Trophoblast cell (in vitro differentiated cells and primary cell): Measurements from ENCODE around the gene CDKAL1.

ENCODE experiments used
- DNase-seq, 2 donors: peaks; one replicate each; pipeline ENCODE4 v3.0.0-alpha.2; 2016
- H2AFZ ChIP-seq: 2 replicates; pipeline ENCODE4 v1.6.1; 2013; ENCODE audit warnings: low read length, moderate library complexity, mild to moderate bottlenecking; ENCODE audit not compliant: insufficient read depth, poor library complexity
- H2AK5ac ChIP-seq: 2 replicates; pipeline ENCODE4 v1.6.1; 2013; ENCODE audit warnings: mild to moderate bottlenecking, low read length
- H2BK120ac ChIP-seq: 2 replicates; pipeline ENCODE4 v1.6.1; 2013; ENCODE audit warnings: low read length, mild to moderate bottlenecking, moderate library complexity; ENCODE audit not compliant: insufficient read depth, poor library complexity
- H2BK12ac ChIP-seq: 2 replicates; pipeline ENCODE4 v1.6.1; 2013; ENCODE audit warnings: mild to moderate bottlenecking, low read length, moderate library complexity
- H2BK5ac ChIP-seq: 2 replicates; pipeline ENCODE4 v1.6.1; 2013; ENCODE audit warnings: low read length, low read depth, moderate library complexity, mild to moderate bottlenecking; ENCODE audit not compliant: poor library complexity
- H3K14ac ChIP-seq: 2 replicates; pipeline ENCODE4 v1.6.1; 2013; ENCODE audit warnings: mild to moderate bottlenecking, low read length
- H3K18ac ChIP-seq: 2 replicates; pipeline ENCODE4 v1.6.1; 2013; ENCODE audit warnings: mild to moderate bottlenecking, low read length
- H3K23ac ChIP-seq: 2 replicates; pipeline ENCODE4 v1.6.1; 2013; ENCODE audit warnings: low read length
- H3K27ac ChIP-seq: 2 replicates; pipeline ENCODE4 v1.5.1; 2013; ENCODE audit warnings: low read depth, mild to moderate bottlenecking, inconsistent platforms, low read length, moderate library complexity
- H3K27me3 ChIP-seq: 2 replicates; pipeline ENCODE4 v1.6.1; 2013; ENCODE audit warnings: inconsistent platforms, mild to moderate bottlenecking, low read length, moderate library complexity; ENCODE audit not compliant: insufficient read depth
- H3K36me3 ChIP-seq, 2 experiments: 1 replicate in 1 of 2; 2 replicates in 1 of 2; pipeline ENCODE4 v1.6.1; 2013; ENCODE audit warnings: low read length in 2 of 2, mild to moderate bottlenecking in 2 of 2, moderate library complexity in 1 of 2; ENCODE audit not compliant: insufficient read depth in 2 of 2, control insufficient read depth in 1 of 2
- H3K4ac ChIP-seq: 2 replicates; pipeline ENCODE4 v1.6.1; 2013; ENCODE audit warnings: low read depth, mild to moderate bottlenecking, low read length, moderate library complexity
- H3K4me1 ChIP-seq, 2 experiments: 1 replicate in 1 of 2; 2 replicates in 1 of 2; pipeline ENCODE4 v1.6.1; 2013; ENCODE audit warnings: low read length in 2 of 2, mild to moderate bottlenecking in 2 of 2, moderate library complexity in 1 of 2; ENCODE audit not compliant: insufficient read depth in 2 of 2, control insufficient read depth in 1 of 2
- H3K4me2 ChIP-seq: 2 replicates; pipeline ENCODE4 v1.6.1; 2013; ENCODE audit warnings: inconsistent platforms, mild to moderate bottlenecking, low read length, moderate library complexity
- H3K4me3 ChIP-seq: 2 replicates; pipeline ENCODE4 v1.5.1; 2013; ENCODE audit warnings: mild to moderate bottlenecking, low read depth, low read length, inconsistent platforms
- H3K79me1 ChIP-seq: one replicate; pipeline ENCODE4 v1.6.1; 2013; ENCODE audit warnings: low read length
- H3K79me2 ChIP-seq: 2 replicates; pipeline ENCODE4 v1.6.1; 2013; ENCODE audit warnings: low read length, mild to moderate bottlenecking; ENCODE audit not compliant: control insufficient read depth, insufficient read depth, poor library complexity
- H3K9ac ChIP-seq: 2 replicates; pipeline ENCODE4 v1.6.1; 2013; ENCODE audit warnings: mild to moderate bottlenecking, low read length
- H3K9me3 ChIP-seq: 2 replicates; pipeline ENCODE4 v1.6.1; 2013; ENCODE audit warnings: low read depth, mild to moderate bottlenecking, control low read depth, inconsistent platforms, low read length; ENCODE audit not compliant: insufficient read depth
- H4K12ac ChIP-seq: 2 replicates; pipeline ENCODE4 v1.6.1; 2013; ENCODE audit warnings: low read depth, mild to moderate bottlenecking, low read length, moderate library complexity
- H4K8ac ChIP-seq: 2 replicates; pipeline ENCODE4 v1.6.1; 2013; ENCODE audit warnings: low read depth, mild to moderate bottlenecking, low read length, moderate library complexity
- H4K91ac ChIP-seq: one replicate; pipeline ENCODE4 v1.6.1; 2013; ENCODE audit warnings: low read depth, mild to moderate bottlenecking, low read length, moderate library complexity
- WGBS: extraction: QIAGEN DNeasy Blood & Tissue Kit; methylation state at CpG from one replicate; pipeline ENCODE4 v1.1.7; 2013; ENCODE audit warnings: missing lambda C conversion rate; ENCODE audit not compliant: insufficient read length, insufficient coverage; ENCODE audit errors: extremely low coverage; 5-methylcytosine and 5-hydroxymethylcytosine counted together

Gene CDKAL1

GRCh38 chr6:20906945-20907344 is 372.7 kb downstream of the CDKAL1 start:
- H3K23ac ChIP-seq, result no peak overlapping the region
- 100% methylated on average over 1 of the region's 4 CpGs for WGBS
- H3K27me3 ChIP-seq, result no peaks in the 10 kb centered on the region
- H3K9ac ChIP-seq, result no peak overlapping the region
- peak in 1 of 2 donors; percentile 10 for DNase-seq
- no peak overlapping the region for H2BK5ac ChIP-seq
- H3K79me2 ChIP-seq, result no peaks in the 10 kb centered on the region
- H4K12ac ChIP-seq, result no peak overlapping the region
- H3K14ac ChIP-seq, result no peak overlapping the region
- H2BK12ac ChIP-seq, result no peak overlapping the region
- no peak overlapping the region for H3K27ac ChIP-seq
- no peak overlapping the region for H2BK120ac ChIP-seq
- no peak overlapping the region for H4K91ac ChIP-seq
- H3K4me2 ChIP-seq, result no peak overlapping the region
- H3K36me3 ChIP-seq, result no peaks in the 10 kb centered on the region
- peaks cover 0 to 2% of the 10 kb centered on the region in 2 experiments for H3K4me1 ChIP-seq
- H3K4me3 ChIP-seq, result no peak overlapping the region
- H3K18ac ChIP-seq, result no peak overlapping the region
- H3K9me3 ChIP-seq, result no peaks in the 10 kb centered on the region
- no peak overlapping the region for H4K8ac ChIP-seq
- H2AFZ ChIP-seq, result no peak overlapping the region
- no peak overlapping the region for H2AK5ac ChIP-seq
- H3K79me1 ChIP-seq, result no peaks in the 10 kb centered on the region
- H3K4ac ChIP-seq, result no peak overlapping the region

- no peak overlapping the region for H3K4me2 ChIP-seq
- no peak overlapping the region for H2AK5ac ChIP-seq
- H4K8ac ChIP-seq, result no peak overlapping the region
- peaks cover 0 to 2% of the 10 kb centered on the region in 2 experiments for H3K4me1 ChIP-seq
- no peaks in the 10 kb centered on the region for H3K27me3 ChIP-seq
- H2BK5ac ChIP-seq, result no peak overlapping the region
- no peaks in the 10 kb centered on the region for H3K79me1 ChIP-seq
- no peak overlapping the region for H4K12ac ChIP-seq
- no peak overlapping the region for H2AFZ ChIP-seq
- no peak overlapping the region for H4K91ac ChIP-seq
- WGBS, result no CpG with 5 or more reads among the region's 7 CpGs
- no peaks in the 10 kb centered on the region for H3K79me2 ChIP-seq
- H3K23ac ChIP-seq, result no peak overlapping the region
- H3K9me3 ChIP-seq, result no peaks in the 10 kb centered on the region
- H3K36me3 ChIP-seq, result no peaks in the 10 kb centered on the region
- no peak overlapping the region for H3K4me3 ChIP-seq
- H2BK120ac ChIP-seq, result no peak overlapping the region
- no peak overlapping the region for H3K9ac ChIP-seq
- no peak overlapping the region for H3K18ac ChIP-seq
- H3K27ac ChIP-seq, result no peak overlapping the region
- no peak overlapping the region for H3K4ac ChIP-seq
- no peak for DNase-seq
- no peak overlapping the region for H3K14ac ChIP-seq
- no peak overlapping the region for H2BK12ac ChIP-seq
Measured at GRCh38 chr6:20907486-20908071, 373.3 kb downstream of the CDKAL1 start.

GRCh38 chr6:20909621-20910020 is 375.4 kb downstream of the CDKAL1 start:
- no peak overlapping the region for H2BK12ac ChIP-seq
- H3K9ac ChIP-seq, result peak overlapping the region; percentile 58
- no peak overlapping the region for H2AFZ ChIP-seq
- H3K79me2 ChIP-seq, result no peaks in the 10 kb centered on the region
- WGBS, result no CpG with 5 or more reads among the region's 2 CpGs
- no peak overlapping the region for H3K4me3 ChIP-seq
- H2BK5ac ChIP-seq, result no peak overlapping the region
- no peak overlapping the region for H2BK120ac ChIP-seq
- H2AK5ac ChIP-seq, result no peak overlapping the region
- no peak overlapping the region for H3K23ac ChIP-seq
- H3K18ac ChIP-seq, result no peak overlapping the region
- H3K27me3 ChIP-seq, result no peaks in the 10 kb centered on the region
- H4K12ac ChIP-seq, result no peak overlapping the region
- H3K27ac ChIP-seq, result no peak overlapping the region
- no peaks in the 10 kb centered on the region for H3K79me1 ChIP-seq
- H3K9me3 ChIP-seq, result no peaks in the 10 kb centered on the region
- H4K8ac ChIP-seq, result no peak overlapping the region
- H3K4me2 ChIP-seq, result no peak overlapping the region
- no peak for DNase-seq
- no peak overlapping the region for H4K91ac ChIP-seq
- no peaks in the 10 kb centered on the region for H3K36me3 ChIP-seq
- no peak overlapping the region for H3K14ac ChIP-seq
- no peaks in the 10 kb centered on the region for H3K4me1 ChIP-seq
- H3K4ac ChIP-seq, result no peak overlapping the region

- no peak for DNase-seq
- H3K79me1 ChIP-seq, result no peaks in the 10 kb centered on the region
- H4K12ac ChIP-seq, result no peak overlapping the region
- no peak overlapping the region for H4K91ac ChIP-seq
- WGBS, result no CpG with 5 or more reads among the region's 1 CpG
- no peaks in the 10 kb centered on the region for H3K27me3 ChIP-seq
- H2BK120ac ChIP-seq, result no peak overlapping the region
- H3K9ac ChIP-seq, result no peak overlapping the region
- H3K4ac ChIP-seq, result no peak overlapping the region
- no peak overlapping the region for H2AFZ ChIP-seq
- H4K8ac ChIP-seq, result no peak overlapping the region
- H3K18ac ChIP-seq, result no peak overlapping the region
- H3K14ac ChIP-seq, result no peak overlapping the region
- no peaks in the 10 kb centered on the region for H3K9me3 ChIP-seq
- no peaks in the 10 kb centered on the region for H3K36me3 ChIP-seq
- H2BK12ac ChIP-seq, result no peak overlapping the region
- no peak overlapping the region for H2BK5ac ChIP-seq
- H3K27ac ChIP-seq, result no peak overlapping the region
- no peak overlapping the region for H3K4me2 ChIP-seq
- no peak overlapping the region for H3K4me3 ChIP-seq
- H3K79me2 ChIP-seq, result no peaks in the 10 kb centered on the region
- no peak overlapping the region for H3K23ac ChIP-seq
- H2AK5ac ChIP-seq, result no peak overlapping the region
- no peaks in the 10 kb centered on the region for H3K4me1 ChIP-seq
Measured at GRCh38 chr6:20911712-20912111, 377.5 kb downstream of the CDKAL1 start.
